HK-2 (cell line): ENCODE measurements around the gene ARGLU1.

ENCODE experiments used
- DNase-seq: peaks from one replicate; pipeline ENCODE4 v3.0.0-alpha.2; 2018; ENCODE audit not compliant: unreplicated experiment

ARGLU1 gene

DNA sequence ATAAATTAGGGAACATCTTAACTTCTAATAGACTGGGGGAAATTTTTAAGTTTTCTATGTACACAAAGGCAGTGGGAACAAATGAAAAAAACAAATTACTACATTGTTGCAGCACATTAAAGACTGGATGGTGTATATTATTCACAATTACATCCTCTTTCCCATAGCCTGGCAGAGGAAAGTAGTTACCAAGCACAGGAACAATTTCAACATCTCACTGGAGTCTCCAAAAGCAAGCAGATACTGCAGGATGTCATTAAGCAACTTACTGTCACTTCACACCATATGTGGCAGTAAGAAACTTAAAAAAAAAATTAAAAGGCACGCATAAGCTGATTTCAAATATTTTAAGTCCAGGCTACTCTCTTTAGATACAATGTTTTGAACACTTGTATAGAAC is 26.1 kb downstream of the ARGLU1 start:
- DNase-seq, result no peak

DNA sequence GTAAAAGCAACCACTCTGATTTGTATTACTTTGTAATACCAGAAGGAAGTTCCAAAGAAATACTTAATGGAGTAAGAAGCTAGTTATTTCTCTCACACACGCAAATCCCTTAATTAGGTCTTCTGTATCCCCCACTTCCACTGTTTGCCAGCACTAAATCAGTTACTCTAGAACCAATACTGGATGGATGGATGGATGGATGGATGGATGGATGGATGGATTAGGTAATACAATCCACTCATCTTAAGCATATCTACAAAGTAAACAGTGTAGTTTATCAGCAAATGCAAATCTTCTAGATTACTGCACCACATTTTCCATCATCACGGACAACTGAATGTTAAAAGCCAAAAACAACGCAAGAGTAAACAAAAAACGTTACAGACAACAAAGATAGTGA is 27.3 kb downstream of the ARGLU1 start:
- DNase-seq, result no peak

DNA sequence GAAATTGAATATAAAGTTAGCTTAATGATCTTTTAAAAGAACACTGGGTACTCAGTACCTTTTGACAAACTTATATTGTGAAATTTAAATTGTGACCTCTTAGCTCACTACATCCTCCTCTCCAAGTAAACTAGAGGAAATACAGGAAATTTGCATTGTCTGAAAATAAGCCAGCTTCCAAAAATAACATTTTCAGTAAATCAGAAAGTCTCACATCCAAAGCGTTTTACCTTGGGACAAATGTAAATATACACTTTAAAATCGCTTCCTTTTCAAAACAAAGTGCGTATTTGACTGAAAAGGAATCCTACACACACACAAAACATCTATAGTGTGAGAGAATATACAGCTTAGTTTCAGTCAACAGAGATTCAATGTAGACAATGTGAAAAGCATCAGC is 30.4 kb downstream of the ARGLU1 start:
- no peak for DNase-seq

DNA sequence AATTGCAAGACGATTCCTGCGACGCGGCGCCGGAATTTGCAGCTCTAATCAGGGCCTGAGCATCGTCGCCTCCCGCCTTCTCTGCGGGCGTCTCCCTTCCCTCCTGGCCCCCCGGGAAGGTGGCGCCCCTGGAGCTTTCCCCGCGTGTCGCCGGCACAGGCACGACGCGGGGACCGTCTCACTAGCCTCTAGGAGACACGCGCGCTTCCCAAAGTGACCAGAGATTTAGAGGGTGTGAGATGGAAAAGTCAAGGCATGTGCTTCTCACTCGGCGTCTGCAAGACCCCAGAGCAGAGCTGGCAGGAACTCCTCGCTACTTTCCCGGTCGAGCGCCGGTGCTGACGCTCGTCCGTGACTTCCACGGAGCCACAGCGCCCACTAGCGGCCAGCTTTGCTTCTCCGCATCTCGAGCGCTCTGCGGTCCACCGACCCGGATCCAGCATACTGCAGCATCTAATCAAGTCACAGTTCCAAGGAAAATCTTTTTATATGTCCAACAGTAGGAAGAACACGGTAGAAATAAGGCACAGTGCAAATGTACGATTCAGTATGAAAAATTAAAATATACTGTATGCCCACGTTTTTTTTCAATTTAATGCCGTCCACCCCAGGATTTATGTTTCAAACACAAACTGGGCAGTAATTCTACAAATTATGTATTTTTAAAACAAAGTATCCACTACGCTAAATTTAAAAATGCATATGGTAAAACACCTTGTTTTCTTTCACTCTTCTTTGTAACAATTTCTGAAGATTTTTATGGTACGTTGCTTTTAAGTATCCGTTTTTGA is 31.5 kb downstream of the ARGLU1 start:
- DNase-seq, result peak; percentile 83

DNA sequence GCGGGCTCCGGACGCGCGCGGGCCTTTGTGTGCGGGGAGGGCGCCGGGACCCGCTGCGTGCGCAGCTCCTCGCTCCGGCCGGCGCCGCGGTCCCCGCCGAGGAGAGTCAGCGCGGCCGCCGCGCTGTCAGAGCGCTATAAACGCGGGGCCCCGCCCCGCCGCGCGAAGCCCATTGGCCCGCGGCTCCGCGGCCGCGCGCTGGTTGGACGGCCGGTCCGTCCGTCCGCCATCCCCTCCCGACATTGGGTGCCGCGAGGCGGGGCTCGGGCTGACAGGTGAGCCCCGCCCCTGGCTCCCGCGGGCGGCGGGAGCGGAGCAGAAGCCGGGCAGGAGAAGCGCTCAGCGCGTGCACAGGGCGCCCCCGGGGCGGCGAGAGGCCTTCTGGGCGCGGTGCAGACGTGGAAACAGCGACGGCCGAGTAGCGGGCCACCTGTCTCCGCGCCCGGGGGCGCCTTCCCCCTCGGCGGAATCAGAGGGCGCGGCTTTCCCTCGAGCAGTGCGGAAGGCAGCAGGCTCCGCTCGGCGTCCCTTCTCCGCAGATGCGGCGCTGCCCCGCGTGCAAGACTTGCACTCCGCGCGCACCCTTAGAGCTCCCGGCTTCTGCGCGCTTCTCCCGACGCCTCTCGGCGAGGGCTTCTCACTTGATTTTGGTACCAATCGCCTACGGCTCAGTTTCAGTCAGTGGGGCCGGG is 32.2 kb downstream of the ARGLU1 start, which contains the start of gene EFNB2:
TSS of gene EFNB2 (minus strand) at position 111 of the 692 bp plus-strand sequence. CDS start 698 bp downstream, outside the sequence.
- DNase-seq, result peak; percentile 86

DNA sequence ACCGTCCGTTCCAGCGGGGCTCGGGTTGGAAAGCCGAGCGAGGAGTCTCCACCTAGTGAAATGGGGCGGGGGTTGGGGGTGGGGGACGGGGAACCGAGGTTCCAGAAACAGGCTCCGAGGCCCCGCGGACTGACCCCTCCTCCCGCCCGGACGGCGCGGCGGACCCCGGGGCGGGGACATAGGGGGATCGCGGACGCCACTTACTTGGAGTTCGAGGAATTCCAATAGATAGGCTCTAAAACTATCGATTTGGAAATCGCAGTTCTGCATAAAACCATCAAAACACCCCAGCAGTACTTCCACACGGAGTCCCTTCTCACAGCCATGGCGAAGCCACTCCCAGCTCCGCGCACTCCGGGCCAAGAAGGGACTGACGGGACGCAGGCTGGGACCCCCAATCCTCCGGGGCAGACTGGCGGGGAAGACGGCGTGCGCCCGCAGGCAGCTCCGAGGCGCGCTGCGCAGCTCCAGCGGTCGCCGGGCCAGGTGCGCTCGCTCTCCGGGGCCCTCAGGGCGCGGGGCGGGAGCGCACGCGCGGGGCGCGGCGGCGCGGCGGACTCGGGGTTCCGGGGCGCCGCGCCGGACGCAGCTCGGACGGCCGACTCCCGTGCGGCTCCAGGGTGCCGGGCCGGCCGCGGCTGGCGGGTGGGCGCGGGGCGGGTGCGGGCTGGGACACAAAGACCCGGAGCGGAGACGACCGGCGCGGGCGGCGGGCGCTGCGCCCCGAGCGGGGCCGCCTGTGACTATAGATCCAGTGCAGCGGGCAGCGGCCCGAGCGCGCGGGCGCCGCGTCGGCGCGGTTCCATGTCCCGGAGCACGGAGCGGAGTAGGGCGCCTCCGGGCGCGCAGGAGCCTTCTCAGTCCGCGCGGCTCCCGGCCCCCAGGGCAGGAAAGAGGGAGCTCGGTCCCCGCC is 33.0 kb downstream of the ARGLU1 start:
- peak; percentile 49 for DNase-seq

DNA sequence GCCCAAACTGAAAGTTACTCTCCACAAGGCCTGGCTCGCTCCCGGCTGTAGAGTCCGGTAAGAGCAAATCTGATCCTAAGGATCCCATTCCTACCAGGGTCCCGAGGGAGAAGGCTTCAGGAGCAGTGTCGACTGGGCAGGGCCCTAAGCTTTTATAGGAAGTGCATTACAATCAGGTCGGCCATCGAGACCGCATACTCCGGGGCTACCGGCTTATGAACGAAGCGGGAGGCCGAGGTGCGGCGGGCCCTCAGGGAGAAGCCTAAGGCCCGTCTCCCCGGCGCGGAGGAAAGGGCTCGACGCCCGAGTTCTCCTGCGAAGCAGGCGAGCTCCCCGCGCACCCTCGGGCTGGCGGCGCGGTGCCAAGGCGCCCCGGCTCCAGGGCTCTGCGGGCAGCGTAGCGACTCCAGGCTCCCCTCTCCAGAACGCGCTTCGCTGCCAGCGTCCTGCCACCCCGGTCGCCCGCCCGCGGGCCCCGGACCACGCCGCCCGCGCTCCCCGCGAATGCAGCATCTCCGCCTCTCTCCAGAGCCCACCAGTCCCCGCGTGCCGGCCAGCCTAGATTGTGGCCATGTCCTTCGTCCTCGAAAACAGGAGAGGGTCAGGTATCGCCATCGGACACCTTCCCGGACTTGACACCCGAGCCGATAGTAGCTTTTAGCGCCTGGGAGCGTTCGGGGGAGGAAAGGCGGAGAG is 33.8 kb downstream of the ARGLU1 start:
- DNase-seq, result peak; percentile 59

DNA sequence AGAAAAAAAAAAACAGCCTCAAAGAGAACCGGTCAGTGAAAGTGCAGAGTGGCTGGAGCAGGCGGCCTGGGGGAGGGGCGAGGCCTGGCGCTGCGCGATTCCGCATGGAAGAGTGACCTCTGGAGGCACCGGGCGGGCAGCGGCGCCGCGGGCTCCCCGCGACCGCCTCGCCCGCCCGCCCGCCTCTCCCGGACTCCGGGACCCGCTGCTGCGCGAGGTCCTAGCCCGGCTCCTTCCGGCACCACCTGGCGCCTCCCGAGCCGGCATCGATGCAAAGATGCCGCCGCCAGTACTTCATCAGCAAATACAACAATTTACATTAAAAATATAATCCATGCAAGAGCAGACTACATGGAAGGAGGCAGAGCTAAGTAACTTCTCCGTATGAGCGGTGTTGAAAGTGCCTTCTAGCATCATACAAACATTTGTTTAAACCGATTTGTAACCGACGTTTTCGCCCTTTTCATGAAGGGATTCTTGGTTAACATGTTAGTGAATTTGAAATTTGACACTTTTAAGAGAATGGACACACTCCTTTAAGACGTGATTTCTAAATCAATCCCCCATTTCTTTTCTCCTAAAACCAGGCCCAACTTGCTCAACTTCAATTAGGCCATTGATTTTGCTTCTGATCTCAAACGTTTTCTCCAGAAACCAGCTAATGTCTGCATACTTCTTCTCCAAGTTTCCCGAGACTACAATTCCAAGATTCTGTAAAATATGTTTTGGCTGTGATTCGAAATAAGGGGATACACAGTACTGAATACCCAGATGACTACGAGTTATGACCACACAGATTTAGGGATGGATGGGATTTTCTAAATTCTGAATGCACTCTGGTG is 34.6 kb downstream of the ARGLU1 start:
- DNase-seq, result peak; percentile 74

DNA sequence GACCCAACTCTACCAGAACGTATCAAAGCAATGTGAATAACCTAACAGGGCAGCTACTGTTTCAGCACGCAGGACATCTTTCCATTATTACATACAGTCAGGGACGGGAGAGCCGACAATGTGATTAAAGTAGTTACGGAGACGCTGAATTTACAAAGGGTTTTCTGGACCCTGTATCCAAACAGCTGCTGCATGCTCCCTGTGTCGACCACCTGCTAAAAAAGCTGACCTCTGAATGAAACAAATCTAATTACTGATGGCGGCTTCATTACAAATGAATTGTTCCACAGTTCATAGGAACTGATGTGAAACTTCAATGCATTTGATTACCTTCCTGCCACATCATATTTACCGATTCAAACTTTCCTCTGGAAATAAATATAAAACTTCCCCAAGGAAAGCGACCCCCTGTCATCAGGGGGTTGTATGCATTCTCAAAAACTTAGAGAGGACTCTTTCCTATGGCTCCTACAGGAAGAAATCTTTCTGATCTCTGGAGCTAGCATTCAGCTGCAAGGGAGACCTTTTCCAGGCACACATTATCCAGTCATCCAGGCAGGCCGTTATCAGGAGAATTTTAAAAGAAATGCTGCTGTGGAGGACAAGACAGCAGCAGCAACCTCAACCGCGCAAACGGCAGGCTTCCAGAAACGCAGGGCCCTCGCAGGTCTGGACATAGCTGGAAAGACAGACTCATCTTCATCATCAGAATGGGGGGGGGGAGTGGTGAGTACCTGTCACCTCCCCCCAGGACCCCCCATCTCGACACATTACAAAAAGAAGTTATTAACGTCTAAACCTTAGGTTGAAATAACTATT is 35.6 kb downstream of the ARGLU1 start:
- no peak for DNase-seq

DNA sequence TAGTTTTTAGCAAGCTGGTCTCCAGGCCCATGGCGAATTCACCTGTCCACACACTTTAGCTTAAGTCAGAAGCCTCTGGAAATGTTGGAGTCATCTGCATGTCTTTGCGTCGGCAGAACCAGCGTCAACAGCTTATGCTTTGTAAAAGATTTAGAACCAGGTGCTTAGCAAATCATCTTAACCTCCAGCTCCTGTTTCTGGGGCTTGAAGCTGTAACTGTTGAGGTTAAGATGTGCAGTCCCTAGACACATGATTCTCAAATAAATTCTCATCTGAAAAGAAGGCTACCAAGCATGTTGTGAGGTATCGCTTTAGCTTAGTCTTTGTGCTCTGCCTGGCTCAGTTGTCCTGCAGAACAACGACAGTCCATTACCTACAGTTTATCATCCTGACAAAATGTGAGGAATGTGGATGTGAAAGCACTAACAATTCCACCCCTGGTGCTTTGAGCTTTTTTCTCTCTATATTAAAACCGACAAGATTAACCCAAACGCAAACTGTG is 36.9 kb downstream of the ARGLU1 start:
- DNase-seq, result no peak

DNA sequence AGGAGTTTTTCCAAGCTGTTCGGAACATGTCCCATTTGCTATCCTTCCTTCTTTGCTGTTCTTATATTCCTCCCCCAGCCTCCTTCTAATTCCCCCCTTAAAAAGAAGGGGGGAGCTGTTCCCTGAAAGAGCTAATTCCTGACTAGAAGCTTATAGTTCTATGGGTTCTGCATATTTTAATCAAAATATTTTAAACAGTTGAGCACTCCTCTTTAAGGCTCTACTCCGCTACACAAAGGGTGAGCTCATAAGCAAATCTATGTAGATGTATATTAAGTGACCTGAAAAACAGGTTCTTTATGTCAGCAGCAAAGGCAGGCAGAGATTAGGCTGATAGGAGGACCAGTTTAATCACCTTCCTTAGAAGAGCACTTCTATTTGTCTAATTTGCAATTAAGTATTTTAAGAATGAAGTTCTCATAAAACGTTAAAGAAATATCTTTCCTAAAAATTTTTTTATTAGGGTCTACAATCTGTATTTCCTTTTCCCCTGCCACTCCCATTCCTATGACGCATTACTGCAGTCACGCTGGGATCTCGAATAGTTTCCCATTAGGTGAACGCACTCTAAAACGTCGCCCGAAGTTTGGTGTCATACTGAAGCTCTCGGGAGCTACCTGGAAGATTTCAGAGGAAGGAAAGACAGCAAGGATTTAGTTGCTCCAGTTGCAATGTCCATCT is 37.6 kb downstream of the ARGLU1 start:
- no peak for DNase-seq

DNA sequence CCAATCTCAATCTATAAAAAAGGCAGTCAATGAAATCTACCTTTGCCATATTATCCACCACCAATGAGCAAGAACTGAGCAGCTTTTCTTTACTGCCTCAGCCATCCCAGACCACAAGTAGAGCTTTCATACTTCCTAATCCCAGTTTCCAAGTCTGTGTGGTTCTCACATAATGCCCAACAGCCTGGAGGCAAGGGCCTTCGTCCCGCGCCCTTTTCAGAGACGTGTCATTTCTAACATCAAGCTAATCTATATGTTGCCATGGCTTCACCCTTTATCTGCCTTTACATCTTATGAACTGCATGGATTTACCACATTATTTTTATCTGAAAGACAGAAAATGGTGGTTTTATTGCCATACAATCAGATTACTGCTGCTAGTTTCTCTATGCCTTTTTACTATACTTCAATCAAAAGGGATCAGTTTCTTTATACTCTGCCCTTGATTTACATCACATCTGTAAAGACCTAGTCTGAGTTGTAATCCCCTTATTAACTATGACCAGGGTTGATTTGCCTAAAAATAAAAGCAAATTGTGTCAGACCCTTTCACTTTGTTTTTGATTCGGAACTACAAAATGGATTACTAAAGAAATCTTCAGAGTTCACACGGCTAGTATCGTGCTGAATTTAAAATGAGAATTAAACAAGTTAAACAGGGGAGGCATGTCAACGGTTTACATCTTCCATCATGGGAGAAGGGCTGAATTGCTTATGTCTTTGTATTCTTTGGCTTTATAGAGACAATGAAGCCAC is 38.3 kb downstream of the ARGLU1 start:
- no peak for DNase-seq

DNA sequence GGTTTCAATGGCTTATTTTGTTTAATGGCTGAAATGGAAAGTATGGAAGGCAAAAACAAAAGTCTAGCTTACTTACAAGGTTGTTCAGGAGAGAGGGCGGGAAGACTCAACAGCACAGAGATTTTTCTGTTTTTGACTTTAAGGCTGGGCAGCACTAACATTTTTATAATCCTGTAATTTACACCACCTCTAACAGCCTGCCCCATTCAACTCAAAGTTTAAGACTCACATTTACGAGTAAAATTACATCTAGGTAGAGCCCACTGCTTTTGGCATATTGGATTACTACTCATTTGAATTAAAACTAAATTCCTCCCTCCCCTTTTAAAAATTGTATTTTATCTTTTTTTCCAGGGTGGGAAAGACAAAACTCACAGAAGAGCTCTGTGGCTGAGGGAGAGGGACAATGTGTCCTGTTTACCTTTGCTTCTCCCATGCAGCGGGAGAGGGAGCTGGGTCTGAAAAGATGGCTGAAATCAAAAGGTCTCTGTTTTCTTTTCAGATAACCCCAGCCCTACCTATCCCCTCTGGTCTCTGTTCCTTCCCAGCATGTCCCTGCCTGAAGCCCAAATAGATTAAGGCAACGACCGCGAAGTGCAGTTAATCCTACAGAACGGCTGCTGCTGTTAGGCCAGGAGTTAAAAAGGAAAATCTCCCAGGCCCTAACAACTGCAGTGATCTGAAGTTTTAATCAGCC is 39.1 kb downstream of the ARGLU1 start:
- DNase-seq, result no peak

DNA sequence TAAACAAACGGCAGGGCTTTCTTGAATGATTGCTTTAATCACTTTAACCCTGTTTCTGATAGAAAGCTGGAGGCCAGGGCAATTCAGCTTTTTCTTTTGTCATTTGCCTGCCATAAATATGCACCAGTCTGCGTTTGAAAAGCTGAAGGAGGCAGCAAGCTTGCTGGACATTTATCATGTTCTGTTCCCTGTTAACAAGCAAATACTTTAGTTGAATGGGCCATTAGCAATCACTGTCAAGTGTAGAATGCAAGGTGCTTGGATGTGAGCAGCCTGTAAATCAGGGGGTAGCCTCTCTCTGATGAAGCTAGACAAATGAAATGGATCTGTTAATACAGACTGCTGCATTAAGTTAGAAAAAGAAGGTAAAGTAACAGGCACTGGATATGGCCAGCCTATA is 40.1 kb downstream of the ARGLU1 start:
- no peak for DNase-seq

DNA sequence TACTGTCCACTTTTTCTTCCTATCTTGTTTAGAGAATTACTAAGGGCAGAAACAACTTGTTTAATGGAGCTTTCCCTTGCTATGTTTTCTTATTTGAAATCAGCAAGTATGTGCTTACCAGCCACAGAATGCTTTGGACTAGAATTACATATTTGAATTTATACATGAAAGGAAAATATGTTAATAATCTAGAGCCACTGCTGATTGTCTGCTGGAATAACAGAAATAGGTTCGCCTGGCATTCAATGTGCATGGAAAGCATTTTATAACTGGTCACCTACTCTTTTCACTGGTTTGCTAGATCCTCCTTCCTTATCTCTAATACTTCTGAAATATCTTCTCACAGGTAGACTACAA is 40.5 kb downstream of the ARGLU1 start:
- DNase-seq, result no peak

DNA sequence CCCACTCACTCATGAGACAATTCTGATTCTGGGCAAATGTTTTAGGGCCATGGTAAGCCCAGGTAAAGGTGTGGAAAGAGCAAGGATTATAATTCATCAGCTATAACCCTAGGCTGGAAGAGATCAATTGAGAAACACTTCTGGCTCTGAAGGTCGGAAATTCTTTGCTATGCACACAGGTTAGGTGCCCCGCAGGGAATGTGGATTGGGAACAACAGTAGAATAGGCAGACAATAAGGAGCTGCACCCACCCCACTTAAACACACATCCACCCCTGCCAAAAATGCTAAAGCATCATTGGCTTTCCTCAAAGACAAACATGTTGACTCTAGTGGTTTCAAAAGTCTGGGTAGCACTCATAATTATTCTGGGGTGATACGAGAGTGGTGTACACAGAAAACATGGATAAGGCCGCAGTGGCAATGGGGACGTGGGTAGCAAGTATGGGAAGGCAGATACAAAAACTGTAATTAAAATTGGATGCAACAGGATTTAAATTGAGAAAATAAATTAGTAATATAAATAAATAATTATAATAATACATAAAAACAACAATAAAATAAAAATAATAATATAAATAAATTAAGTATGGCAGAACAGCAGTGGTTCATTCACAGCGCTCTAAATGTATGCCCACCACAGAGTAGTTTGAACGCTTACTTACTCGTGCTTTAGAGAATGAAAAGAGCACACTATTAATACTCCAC is 41.0 kb downstream of the ARGLU1 start:
- no peak for DNase-seq

DNA sequence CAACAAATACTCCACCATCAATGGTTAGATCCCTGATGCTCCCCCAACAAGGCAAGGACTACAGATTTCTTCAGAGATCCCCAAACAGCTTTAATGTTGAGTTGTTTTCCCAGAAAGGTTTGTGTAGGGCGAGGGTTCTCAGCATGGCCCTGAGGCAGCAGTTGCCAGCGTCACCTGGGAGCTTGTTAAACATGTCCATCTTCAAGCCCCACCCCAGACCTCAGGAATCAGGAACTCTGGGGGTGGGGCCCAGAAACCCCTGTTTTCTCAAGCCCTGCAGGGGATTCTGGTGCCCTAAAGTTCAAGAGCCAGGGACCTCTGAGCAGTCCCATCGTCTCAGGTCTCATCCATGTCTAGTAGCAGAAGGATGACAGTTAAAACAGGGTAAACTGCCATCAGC is 42.1 kb downstream of the ARGLU1 start:
- DNase-seq, result no peak
